ENCODE data around the gene MAN1C1.

Gene MAN1C1

DNA sequence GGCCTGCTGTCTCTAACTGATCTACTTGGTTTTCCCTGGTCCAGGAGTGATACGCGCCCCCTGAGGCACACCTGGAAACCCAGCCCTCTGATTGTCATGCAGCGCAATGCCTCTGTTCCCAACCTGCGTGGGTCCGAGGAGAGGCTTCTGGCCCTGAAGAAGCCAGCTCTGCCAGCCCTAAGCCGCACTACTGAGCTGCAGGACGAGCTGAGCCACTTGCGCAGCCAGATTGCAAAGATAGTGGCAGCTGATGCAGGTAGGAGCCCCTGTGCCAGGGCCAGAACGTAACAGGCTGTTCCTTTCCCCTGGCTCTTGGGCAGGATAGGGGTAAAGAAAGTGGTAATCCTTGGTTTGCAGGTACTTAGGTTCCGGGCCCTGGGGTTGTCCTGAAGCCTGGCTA lies 210.0 kb downstream of the MAN1C1 start:
- DNase-seq, result no peak

DNA sequence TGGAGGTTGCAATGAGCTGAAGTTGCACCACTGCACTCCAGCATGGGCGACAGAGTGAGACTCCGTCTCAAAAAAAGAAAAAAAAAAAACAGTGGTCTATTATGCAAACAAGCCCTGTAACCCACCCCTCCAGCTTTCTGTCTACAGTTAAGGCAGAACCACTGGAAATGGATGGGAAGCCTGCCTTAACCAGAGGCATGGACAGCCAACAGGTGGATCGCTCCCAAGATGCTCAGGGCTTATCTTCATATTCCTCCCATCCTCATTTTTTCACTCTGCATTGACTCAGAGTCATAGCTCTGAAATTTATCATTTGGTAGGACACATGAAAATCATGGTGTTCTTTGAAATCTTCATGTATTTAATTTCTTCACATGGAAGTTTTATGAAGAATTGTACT lies 211.9 kb downstream of the MAN1C1 start:
- no peak for DNase-seq

DNA sequence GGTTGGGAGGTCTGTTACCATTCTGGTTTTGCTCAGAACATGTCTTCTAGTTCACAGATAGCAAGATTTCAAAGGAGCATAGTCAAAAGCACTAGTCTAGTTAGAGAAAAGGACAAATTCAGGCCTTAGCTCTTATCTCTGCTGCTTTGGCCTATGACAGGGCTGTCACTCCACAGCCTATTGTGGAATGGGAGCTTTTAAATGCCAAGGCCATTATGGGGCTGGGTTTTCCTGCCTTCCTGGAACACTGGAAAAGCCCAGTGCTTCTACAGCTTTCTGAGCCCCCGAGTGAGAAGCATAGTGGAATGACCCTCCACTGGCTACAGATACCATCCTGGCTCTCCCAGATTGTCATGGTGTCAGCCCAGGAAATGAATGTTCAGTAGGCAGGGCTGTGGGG lies 212.5 kb downstream of the MAN1C1 start:
- DNase-seq, result no peak

DNA sequence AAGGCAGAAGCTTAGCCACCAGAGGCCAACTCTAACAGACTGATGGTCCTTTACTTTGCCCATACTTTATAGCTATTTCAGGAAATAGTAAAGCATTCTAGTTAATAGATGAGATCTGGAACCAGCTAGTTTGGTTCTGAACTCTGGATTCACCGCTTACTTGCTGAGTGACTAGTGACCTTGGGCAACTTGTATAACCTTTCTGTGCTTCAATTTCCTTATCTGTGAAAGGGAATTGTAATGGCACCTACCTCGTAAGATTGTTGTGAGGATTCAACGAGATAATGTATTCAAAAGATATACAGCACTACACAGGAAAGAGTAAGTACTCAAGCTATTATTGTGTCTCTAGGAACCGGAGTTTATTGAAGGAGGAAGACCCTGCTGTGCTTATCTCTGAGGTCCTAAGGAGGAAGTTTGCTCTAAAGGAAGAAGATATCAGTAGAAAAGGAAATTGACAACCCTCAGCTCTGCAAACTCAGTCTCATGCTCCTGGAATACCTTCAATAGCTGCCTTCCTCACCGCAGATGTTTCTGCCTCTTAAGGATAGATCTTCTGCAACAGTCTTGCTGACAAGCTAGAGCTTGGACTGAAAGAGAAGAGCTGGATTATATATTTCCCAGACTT lies 215.1 kb downstream of the MAN1C1 start:
- no peak for DNase-seq

DNA sequence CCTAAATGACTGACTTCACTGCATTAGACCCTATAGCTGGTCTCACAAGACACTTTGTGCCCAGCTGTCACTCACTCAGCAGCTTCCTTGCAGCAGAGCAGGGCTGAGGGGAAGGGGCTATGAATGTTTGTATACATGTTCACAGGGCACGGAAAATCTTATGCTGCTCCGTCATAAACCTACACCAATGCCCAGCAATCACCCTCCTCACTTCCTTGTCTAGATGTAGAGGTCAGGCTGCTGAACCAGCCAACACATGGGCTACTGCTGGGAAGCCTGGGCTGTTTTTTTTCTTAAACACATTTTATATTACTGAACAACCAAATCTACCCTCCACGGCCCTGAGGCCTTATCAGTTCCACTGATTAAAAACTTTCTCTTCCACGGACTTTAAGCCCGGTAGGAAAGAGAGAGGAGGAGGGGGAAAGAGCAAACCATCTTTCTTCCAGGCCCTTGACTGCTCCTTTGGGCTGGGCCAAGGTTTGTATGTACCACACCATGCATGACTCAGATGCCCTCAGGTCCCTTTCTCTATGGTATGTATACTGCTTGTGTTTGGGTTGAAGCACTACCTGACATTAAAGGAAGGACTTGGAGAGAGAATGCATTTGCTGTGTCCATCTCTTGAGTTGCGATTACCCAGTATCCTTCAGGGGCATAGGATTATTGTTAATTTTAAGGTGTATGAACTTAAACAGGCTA lies 215.9 kb downstream of the MAN1C1 start:
- DNase-seq, result no peak

DNA sequence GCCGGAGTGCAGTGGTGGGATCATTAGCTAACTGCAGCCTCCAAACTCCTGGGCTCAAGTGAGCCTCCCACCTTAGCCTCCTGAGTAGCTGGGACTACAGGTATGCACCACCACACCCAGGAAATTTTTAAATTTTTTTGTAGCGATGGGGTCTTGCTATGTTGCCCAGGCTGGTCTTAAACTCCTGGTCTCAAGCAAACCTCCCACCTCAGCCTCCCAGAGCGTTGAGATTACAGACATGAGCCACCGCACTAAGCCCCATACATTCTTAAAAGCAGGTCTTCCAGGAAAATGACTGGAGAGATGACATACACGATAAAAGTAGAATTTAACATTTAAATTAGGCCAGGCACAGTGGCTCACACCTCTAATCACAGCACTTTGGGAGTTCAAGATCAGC lies 216.6 kb downstream of the MAN1C1 start:
- no peak for DNase-seq
